ENCODE measurements around the gene B4GALT1. TPM values are rescaled to one million over a fixed set of nuclear protein-coding genes. Genes with fewer than 3 reads are reported as not detected.
A peak's percentile ranks its signal among the peaks of the same experiment; 100 is the strongest.

The B4GALT1 gene
- polyA plus RNA-seq, 1 donor (not counting 4 experiments of a cell fraction or from before 2014, with no cell fraction given), result 55.1 TPM

- Histone ChIP-seq H3K9me1 (ENCODE audit: control insufficient read depth, extremely low read depth, insufficient read depth, low read length) (no peaks in the 10 kb centered on the region), H2AFZ (ENCODE audit: control insufficient read depth, low read length) (peak overlapping the region; percentile 58), H4K20me1 (ENCODE audit: control insufficient read depth, extremely low read depth, insufficient read depth, low read length) (no peaks in the 10 kb centered on the region), H3K4me3 (ENCODE audit: control insufficient read depth in 2 of 3, extremely low read depth in 1 of 3, insufficient read depth in 2 of 3, low read depth in 1 of 3, low read length in 3 of 3) (no peak overlapping the region), H3K9me3 (ENCODE audit: control insufficient read depth, low read depth, low read length) (no peaks in the 10 kb centered on the region), H3K36me3 (ENCODE audit: control insufficient read depth in 2 of 2, extremely low read depth in 1 of 2, insufficient read depth in 2 of 2, low read length in 2 of 2) (no peaks in the 10 kb centered on the region), H3K4me1 (ENCODE audit: control insufficient read depth, extremely low read depth, insufficient read depth, low read length) (peaks cover 24% of the 10 kb centered on the region), H3K27me3 (ENCODE audit: control insufficient read depth, extremely low read depth, insufficient read depth, low read length) (no peaks in the 10 kb centered on the region), H3K79me2 (ENCODE audit: control insufficient read depth, insufficient read depth, low read length) (no peaks in the 10 kb centered on the region), H3K27ac (ENCODE audit: control insufficient read depth, insufficient read depth, low read length) (peak overlapping the region; percentile 7), H3K9ac (ENCODE audit: control insufficient read depth, extremely low read depth, insufficient read depth, low read length) (no peak overlapping the region), H3K4me2 (ENCODE audit: control insufficient read depth, extremely low read depth, insufficient read depth, low read depth, low read length) (no peak overlapping the region)
- FAIRE-seq, result no peak
- no peak for TF ChIP-seq EZH2 (IDR thresholded peaks at IDR 0.05; ENCODE audit: low read length)
- TF ChIP-seq, protein P1, sequence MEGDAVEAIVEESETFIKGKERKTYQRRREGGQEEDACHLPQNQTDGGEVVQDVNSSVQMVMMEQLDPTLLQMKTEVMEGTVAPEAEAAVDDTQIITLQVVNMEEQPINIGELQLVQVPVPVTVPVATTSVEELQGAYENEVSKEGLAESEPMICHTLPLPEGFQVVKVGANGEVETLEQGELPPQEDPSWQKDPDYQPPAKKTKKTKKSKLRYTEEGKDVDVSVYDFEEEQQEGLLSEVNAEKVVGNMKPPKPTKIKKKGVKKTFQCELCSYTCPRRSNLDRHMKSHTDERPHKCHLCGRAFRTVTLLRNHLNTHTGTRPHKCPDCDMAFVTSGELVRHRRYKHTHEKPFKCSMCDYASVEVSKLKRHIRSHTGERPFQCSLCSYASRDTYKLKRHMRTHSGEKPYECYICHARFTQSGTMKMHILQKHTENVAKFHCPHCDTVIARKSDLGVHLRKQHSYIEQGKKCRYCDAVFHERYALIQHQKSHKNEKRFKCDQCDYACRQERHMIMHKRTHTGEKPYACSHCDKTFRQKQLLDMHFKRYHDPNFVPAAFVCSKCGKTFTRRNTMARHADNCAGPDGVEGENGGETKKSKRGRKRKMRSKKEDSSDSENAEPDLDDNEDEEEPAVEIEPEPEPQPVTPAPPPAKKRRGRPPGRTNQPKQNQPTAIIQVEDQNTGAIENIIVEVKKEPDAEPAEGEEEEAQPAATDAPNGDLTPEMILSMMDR (optimal IDR thresholded peaks at IDR 0.05 in 1 of 3, IDR thresholded peaks at IDR 0.05 in 1 of 3, conservative IDR thresholded peaks at IDR 0.05 in 1 of 3; ENCODE audit: extremely low read depth in 1 of 3, insufficient read depth in 2 of 3, low read length in 3 of 3), result no peak
- dilution Hi-C loops (cut with MboI; ENCODE audit: extremely low pct_ligation_motif_present, low sequenced_read_pairs), result no loop called here
- no peak for DNase-seq (ENCODE audit: low read depth, low spot score)
These were observed 35.5 kb upstream of the B4GALT1 start for GRCh38 chr9:33202552-33203201.

GRCh38 chr9:33202018-33202417, 34.9 kb upstream of the B4GALT1 start:
- H4K20me1 ChIP-seq (ENCODE audit: control insufficient read depth, extremely low read depth, insufficient read depth, low read length), result no peaks in the 10 kb centered on the region
- H3K79me2 ChIP-seq (ENCODE audit: control insufficient read depth, insufficient read depth, low read length), result no peaks in the 10 kb centered on the region
- no peak overlapping the region for H3K9ac ChIP-seq (ENCODE audit: control insufficient read depth, extremely low read depth, insufficient read depth, low read length)
- no peak overlapping the region for H3K4me2 ChIP-seq (ENCODE audit: control insufficient read depth, extremely low read depth, insufficient read depth, low read depth, low read length)
- no peaks in the 10 kb centered on the region for H3K9me1 ChIP-seq (ENCODE audit: control insufficient read depth, extremely low read depth, insufficient read depth, low read length)
- H3K27me3 ChIP-seq (ENCODE audit: control insufficient read depth, extremely low read depth, insufficient read depth, low read length), result no peaks in the 10 kb centered on the region
- H3K4me1 ChIP-seq (ENCODE audit: control insufficient read depth, extremely low read depth, insufficient read depth, low read length), result peaks cover 27% of the 10 kb centered on the region
- DNase-seq (ENCODE audit: low read depth, low spot score) (no peak), FAIRE-seq (no peak)
- H3K4me3 ChIP-seq (ENCODE audit: control insufficient read depth in 2 of 3, extremely low read depth in 1 of 3, insufficient read depth in 2 of 3, low read depth in 1 of 3, low read length in 3 of 3), result no peak overlapping the region
- H3K9me3 ChIP-seq (ENCODE audit: control insufficient read depth, low read depth, low read length), result no peaks in the 10 kb centered on the region
- no peak overlapping the region for H2AFZ ChIP-seq (ENCODE audit: control insufficient read depth, low read length)
- dilution Hi-C loops (cut with MboI; ENCODE audit: extremely low pct_ligation_motif_present, low sequenced_read_pairs), result no loop called here
- no peaks in the 10 kb centered on the region for H3K36me3 ChIP-seq (ENCODE audit: control insufficient read depth in 2 of 2, extremely low read depth in 1 of 2, insufficient read depth in 2 of 2, low read length in 2 of 2)
- no peak for TF ChIP-seq EZH2 (IDR thresholded peaks at IDR 0.05; ENCODE audit: low read length)
- TF ChIP-seq, protein P1 (optimal IDR thresholded peaks at IDR 0.05 in 1 of 3, IDR thresholded peaks at IDR 0.05 in 1 of 3, conservative IDR thresholded peaks at IDR 0.05 in 1 of 3; ENCODE audit: extremely low read depth in 1 of 3, insufficient read depth in 2 of 3, low read length in 3 of 3), result no peak
- H3K27ac ChIP-seq (ENCODE audit: control insufficient read depth, insufficient read depth, low read length), result no peak overlapping the region

All from keratinocyte (primary cell).